Lower leg skin (tissue), 4 donors: ENCODE measurements around the gene PRRX1. TPM values are rescaled to one million over a fixed set of nuclear protein-coding genes. Genes with fewer than 3 reads are reported as not detected.

Experiments used
- DNase-seq, 2 donors: peaks; one replicate each; pipeline ENCODE4 v3.0.0-alpha.2; 2019; ENCODE audit warnings: low spot score in 2 of 2
- H3K4me3 ChIP-seq: fragments of 200-600 bp; sonication (generic); 2 replicates; pipeline ENCODE4 v1.5.1; 2017; ENCODE audit warnings: mild to moderate bottlenecking, low read depth; ENCODE audit not compliant: poor library complexity, severe bottlenecking
- POLR2A ChIP-seq, 2 donors: fragments of 450-650 bp; IDR thresholded peaks; one replicate each; pipeline ENCODE4 v1.6.1; 2016 to 2017; ENCODE audit warnings: antibody characterized with exemption in 2 of 2, mild to moderate bottlenecking in 1 of 2, moderate library complexity in 1 of 2
- WGBS, 2 donors: methylation state at CpG; one replicate each; pipeline ENCODE4 v1.1.5; 2018; 5-methylcytosine and 5-hydroxymethylcytosine counted together
- intact Hi-C: fragments of 100-400 bp; cut with DNase I; formaldehyde crosslinking; loops from one replicate; pipeline ENCODE4 v1.15.0; 2023; ENCODE audit warnings: low total_unique reads
- total RNA-seq, 4 donors: library from RNA; depleted of rRNA; stranded (reverse); fragments of >200 nt; gene quantifications; one replicate each; pipeline ENCODE4 v1.1.0, GENCODE V29; 2016
- TF ChIP-seq, protein P1 (sequence below), 3 donors: fragments of 450-650 bp; IDR thresholded peaks; one replicate each; pipeline ENCODE4 v1.5.1; 2016; ENCODE audit warnings: antibody characterized with exemption in 3 of 3, mild to moderate bottlenecking in 3 of 3, moderate library complexity in 2 of 3

PRRX1 gene
- total RNA-seq, 4 donors from 2014 or later = 7.5 to 32.7 (median 19.8) TPM

DNA sequence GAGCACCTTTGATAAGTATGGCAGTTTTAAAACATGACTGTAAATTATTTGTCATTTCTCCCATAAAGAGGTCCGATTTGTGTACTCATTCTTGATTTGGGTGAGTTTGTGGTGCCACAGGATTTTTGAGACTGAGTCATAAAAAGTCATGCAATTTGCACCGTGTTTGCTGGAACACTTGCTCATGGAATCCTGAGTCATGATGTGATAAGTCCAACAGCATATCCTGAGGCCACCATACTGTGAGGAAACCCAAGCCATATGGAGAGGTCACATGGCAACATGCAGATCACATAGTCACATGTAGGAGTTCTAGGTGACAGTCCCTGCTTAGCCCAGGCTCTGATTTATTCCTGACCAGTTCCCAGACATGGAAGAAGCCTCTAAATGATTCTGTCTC is 40.8 kb upstream of the PRRX1 start:
- intact Hi-C loops = no loop called here
- 20 to 39% methylated on average over 2 of the region's 2 CpGs for WGBS, 2 donors
- no peak overlapping the region for H3K4me3 ChIP-seq
- DNase-seq = no peak
- TF ChIP-seq, protein P1, sequence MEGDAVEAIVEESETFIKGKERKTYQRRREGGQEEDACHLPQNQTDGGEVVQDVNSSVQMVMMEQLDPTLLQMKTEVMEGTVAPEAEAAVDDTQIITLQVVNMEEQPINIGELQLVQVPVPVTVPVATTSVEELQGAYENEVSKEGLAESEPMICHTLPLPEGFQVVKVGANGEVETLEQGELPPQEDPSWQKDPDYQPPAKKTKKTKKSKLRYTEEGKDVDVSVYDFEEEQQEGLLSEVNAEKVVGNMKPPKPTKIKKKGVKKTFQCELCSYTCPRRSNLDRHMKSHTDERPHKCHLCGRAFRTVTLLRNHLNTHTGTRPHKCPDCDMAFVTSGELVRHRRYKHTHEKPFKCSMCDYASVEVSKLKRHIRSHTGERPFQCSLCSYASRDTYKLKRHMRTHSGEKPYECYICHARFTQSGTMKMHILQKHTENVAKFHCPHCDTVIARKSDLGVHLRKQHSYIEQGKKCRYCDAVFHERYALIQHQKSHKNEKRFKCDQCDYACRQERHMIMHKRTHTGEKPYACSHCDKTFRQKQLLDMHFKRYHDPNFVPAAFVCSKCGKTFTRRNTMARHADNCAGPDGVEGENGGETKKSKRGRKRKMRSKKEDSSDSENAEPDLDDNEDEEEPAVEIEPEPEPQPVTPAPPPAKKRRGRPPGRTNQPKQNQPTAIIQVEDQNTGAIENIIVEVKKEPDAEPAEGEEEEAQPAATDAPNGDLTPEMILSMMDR (IDR thresholded peaks at IDR 0.05) = no peak
- no peak for TF ChIP-seq POLR2A (IDR thresholded peaks at IDR 0.05)

DNA sequence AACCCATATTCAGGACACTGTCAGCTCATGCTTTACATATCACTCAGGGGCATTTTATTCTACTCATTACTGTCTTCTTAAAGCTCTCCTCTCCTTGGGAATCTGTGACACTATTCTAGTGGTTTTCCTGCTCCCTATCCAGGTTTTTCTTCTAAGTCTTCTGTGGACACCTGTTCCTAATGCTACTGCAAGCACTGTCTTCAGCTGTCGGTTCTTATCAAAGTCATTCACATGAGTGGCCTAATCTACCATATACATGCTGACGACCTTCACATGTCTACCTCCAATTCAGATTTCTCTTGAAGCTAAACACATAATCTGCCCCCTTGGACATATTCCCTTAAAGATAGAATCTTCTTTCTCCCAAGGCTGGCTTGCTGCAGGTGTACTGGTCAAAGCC is 39.8 kb upstream of the PRRX1 start:
- 97 to 98% methylated on average over 2 of the region's 2 CpGs for WGBS, 2 donors
- intact Hi-C loops = no loop called here
- no peak for TF ChIP-seq POLR2A (IDR thresholded peaks at IDR 0.05)
- TF ChIP-seq, protein P1 (IDR thresholded peaks at IDR 0.05) = no peak
- no peak for DNase-seq
- no peak overlapping the region for H3K4me3 ChIP-seq

DNA sequence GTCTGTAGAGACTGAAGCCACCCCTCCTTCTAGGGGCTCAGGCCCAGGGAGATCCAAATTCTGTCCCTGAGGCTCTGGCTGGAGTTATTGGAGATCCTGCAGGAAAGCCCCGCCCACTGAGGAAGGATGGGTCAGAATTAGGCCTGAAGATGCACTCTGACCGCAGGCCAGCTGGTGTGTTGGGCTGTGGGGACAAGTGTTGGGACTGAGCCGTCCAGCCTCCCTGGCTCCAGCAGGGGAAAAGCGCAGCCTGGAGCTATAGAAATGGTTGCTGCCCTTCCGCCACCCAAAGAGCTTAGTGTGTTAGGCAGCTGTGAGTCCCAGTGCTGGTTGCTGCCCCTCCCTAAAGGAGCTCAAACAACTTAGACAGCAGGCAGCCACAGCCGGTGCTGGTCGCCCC is 33.0 kb upstream of the PRRX1 start:
- intact Hi-C loops = no loop called here
- no peak for DNase-seq
- no peak overlapping the region for H3K4me3 ChIP-seq
- TF ChIP-seq, protein P1 (IDR thresholded peaks at IDR 0.05) = no peak
- TF ChIP-seq POLR2A (IDR thresholded peaks at IDR 0.05) = no peak
- 92 to 94% methylated on average over 6 to 7 of the region's 7 CpGs for WGBS, 2 donors

DNA sequence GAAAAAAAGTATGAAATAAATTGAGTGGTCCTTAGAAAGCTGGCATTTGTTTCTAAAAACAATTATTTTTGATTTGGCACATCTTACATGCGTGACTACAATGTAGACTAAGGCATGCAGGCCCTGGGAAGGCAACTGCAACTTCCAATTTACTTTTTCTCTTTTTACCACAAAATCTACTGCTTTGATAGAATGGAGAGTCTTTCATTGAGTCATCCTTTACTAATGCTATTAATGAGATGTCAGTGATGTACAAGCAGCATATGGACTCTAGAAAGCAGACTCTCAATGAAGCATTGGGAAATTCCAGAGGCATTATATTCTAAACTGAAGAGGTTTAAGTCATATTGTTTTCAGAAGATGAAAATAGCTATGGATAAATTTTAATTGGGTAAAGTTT is 29.6 kb upstream of the PRRX1 start:
- TF ChIP-seq POLR2A (IDR thresholded peaks at IDR 0.05) = no peak
- TF ChIP-seq, protein P1 (IDR thresholded peaks at IDR 0.05) = no peak
- WGBS, 2 donors = 91% methylated on average over 1 of the region's 1 CpG
- DNase-seq = no peak
- intact Hi-C loops = no loop called here
- H3K4me3 ChIP-seq = no peak overlapping the region

DNA sequence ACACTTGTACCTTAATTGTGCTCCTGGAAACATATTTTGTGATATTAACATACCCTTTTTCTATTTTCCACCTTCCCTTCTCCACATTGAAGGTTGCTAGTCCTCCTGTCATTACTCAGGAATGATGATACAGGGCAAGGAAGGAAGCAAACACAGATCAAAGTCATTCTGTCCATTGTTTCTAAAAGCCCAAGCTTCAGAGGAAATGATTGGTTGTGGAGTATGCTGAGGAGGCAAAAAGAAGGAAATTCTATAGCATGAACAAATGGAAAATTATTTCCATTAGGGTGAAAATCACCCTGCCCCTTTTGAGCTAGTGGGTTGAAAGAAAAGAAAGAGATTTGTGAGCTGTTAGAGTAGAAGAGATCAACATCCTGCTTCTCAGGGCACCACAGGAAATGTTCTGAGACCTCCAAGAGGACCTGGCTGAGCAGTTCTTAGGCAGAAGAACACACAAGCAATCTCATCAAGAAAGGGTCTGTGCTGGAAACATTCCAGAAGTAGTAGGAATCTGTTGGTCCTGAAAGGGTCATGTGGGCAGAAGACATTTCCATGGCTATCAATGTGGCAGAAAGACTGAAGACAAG is 29.0 kb upstream of the PRRX1 start:
- TF ChIP-seq, protein P1 (IDR thresholded peaks at IDR 0.05) = no peak
- no peak for TF ChIP-seq POLR2A (IDR thresholded peaks at IDR 0.05)
- DNase-seq = no peak
- intact Hi-C loops = no loop called here
- H3K4me3 ChIP-seq = no peak overlapping the region

DNA sequence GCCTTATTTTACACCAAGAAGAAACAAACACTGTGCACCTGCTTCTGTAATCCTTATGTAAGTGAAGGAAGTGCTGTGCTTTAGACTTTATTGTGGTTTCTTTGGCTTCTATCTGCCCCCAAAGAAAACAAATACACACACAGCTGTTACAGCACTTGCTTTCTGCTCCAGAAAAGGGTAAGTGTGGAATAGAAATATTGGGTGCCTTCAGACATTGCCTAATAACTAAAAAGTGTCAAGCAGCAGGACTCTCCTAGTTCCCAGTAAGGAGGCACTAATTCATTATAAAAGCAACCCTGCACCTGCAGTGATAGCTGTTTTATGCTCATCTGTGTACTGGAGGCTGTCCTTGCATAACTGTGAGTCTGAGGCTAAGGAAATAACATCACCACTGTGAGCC is 23.4 kb upstream of the PRRX1 start:
- DNase-seq = no peak
- TF ChIP-seq POLR2A (IDR thresholded peaks at IDR 0.05) = no peak
- TF ChIP-seq, protein P1 (IDR thresholded peaks at IDR 0.05) = no peak
- H3K4me3 ChIP-seq = no peak overlapping the region
- intact Hi-C loops = no loop called here
